ENCODE results near the gene TBX2. TPM values are rescaled to one million over a fixed set of nuclear protein-coding genes. Genes with fewer than 3 reads are reported as not detected.

The TBX2 gene
- total and polyA plus RNA-seq, 2 of the 13 experiments (the other 11 are each of a cell fraction or from before 2014, with no cell fraction given): 2.8 to 15.3 TPM

DNA sequence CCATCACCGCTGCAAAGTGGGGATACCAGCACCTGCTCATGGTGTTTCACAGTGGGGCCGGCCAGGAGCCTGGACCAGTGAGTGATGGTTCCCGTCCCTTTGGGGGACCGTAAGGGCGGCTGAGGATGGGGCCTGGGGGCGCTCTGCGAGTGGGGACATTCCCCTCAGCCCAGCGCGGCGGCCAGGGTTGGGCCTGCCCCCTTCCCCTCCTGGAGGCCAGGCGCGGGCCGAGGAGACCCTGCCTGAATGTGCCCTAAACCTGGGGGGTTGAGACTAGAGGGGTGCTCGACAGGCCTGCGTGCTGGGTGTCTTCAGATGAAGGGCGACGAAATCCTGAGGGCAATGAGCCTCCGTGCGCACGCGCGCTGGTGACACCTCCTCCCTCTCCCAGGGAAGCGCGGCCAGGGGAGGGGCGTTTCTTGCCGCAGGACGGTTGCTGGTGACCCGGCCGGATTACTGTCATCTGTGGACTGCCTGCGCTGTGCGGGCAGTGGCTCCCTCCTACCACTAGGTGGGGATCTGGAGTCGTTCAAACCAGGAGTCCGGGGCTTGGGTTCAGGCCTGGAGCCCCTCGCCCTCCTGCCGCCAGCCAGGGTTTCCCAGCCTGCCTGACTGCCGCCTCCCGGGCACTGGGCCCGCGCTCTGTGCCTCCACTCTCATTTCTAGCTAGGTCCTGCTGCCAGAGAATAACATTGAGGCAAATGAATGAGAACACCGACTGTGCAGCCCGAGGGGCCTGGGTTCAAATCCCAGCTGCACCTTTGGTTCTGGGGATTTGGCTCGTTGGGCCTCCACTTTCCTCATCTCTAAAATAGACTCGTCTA is 17.1 kb downstream of the TBX2 start (continued):
- TF ChIP-seq GFI1 (CRISPR knock-in tag; IDR thresholded peaks at IDR 0.05; ENCODE audit: borderline replicate concordance) (no peak), SOX5 (CRISPR knock-in tag; IDR thresholded peaks at IDR 0.05; ENCODE audit: borderline replicate concordance) (no peak), MTA1 (CRISPR knock-in tag; IDR thresholded peaks at IDR 0.05; ENCODE audit: borderline replicate concordance) (peak; percentile 52; the same call in 1 of the 2 replicates), GLI4 (CRISPR knock-in tag; IDR thresholded peaks at IDR 0.05; ENCODE audit: borderline replicate concordance) (no peak), JDP2 (CRISPR knock-in tag; IDR thresholded peaks at IDR 0.05; ENCODE audit: borderline replicate concordance) (no peak), PLRG1 (conservative IDR thresholded peaks at IDR 0.05) (no peak), PHF20 (CRISPR knock-in tag; IDR thresholded peaks at IDR 0.05) (no peak), ZNF205 (CRISPR knock-in tag; IDR thresholded peaks at IDR 0.05) (no peak; the same call in 1 of the 2 replicates), ZNF652 (CRISPR knock-in tag; IDR thresholded peaks at IDR 0.05; ENCODE audit: borderline replicate concordance, low read depth) (no peak), SIX4 (CRISPR knock-in tag; IDR thresholded peaks at IDR 0.05) (no peak), MTA3 (CRISPR knock-in tag; IDR thresholded peaks at IDR 0.05) (no peak), ZNF34 (CRISPR knock-in tag; IDR thresholded peaks at IDR 0.05; ENCODE audit: borderline replicate concordance) (no peak), ZNF451 (CRISPR knock-in tag; IDR thresholded peaks at IDR 0.05) (no peak)
- TF ChIP-seq, protein P1, sequence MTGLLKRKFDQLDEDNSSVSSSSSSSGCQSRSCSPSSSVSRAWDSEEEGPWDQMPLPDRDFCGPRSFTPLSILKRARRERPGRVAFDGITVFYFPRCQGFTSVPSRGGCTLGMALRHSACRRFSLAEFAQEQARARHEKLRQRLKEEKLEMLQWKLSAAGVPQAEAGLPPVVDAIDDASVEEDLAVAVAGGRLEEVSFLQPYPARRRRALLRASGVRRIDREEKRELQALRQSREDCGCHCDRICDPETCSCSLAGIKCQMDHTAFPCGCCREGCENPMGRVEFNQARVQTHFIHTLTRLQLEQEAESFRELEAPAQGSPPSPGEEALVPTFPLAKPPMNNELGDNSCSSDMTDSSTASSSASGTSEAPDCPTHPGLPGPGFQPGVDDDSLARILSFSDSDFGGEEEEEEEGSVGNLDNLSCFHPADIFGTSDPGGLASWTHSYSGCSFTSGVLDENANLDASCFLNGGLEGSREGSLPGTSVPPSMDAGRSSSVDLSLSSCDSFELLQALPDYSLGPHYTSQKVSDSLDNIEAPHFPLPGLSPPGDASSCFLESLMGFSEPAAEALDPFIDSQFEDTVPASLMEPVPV (CRISPR knock-in tag; IDR thresholded peaks at IDR 0.05): no peak
- TF ChIP-seq, protein P2, sequence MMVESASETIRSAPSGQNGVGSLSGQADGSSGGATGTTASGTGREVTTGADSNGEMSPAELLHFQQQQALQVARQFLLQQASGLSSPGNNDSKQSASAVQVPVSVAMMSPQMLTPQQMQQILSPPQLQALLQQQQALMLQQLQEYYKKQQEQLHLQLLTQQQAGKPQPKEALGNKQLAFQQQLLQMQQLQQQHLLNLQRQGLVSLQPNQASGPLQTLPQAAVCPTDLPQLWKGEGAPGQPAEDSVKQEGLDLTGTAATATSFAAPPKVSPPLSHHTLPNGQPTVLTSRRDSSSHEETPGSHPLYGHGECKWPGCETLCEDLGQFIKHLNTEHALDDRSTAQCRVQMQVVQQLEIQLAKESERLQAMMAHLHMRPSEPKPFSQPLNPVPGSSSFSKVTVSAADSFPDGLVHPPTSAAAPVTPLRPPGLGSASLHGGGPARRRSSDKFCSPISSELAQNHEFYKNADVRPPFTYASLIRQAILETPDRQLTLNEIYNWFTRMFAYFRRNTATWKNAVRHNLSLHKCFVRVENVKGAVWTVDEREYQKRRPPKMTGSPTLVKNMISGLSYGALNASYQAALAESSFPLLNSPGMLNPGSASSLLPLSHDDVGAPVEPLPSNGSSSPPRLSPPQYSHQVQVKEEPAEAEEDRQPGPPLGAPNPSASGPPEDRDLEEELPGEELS (CRISPR knock-in tag; IDR thresholded peaks at IDR 0.05): 0 out of 2 replicates have a peak, but pooled peaks have one; percentile 21
- TF ChIP-seq, protein P3, sequence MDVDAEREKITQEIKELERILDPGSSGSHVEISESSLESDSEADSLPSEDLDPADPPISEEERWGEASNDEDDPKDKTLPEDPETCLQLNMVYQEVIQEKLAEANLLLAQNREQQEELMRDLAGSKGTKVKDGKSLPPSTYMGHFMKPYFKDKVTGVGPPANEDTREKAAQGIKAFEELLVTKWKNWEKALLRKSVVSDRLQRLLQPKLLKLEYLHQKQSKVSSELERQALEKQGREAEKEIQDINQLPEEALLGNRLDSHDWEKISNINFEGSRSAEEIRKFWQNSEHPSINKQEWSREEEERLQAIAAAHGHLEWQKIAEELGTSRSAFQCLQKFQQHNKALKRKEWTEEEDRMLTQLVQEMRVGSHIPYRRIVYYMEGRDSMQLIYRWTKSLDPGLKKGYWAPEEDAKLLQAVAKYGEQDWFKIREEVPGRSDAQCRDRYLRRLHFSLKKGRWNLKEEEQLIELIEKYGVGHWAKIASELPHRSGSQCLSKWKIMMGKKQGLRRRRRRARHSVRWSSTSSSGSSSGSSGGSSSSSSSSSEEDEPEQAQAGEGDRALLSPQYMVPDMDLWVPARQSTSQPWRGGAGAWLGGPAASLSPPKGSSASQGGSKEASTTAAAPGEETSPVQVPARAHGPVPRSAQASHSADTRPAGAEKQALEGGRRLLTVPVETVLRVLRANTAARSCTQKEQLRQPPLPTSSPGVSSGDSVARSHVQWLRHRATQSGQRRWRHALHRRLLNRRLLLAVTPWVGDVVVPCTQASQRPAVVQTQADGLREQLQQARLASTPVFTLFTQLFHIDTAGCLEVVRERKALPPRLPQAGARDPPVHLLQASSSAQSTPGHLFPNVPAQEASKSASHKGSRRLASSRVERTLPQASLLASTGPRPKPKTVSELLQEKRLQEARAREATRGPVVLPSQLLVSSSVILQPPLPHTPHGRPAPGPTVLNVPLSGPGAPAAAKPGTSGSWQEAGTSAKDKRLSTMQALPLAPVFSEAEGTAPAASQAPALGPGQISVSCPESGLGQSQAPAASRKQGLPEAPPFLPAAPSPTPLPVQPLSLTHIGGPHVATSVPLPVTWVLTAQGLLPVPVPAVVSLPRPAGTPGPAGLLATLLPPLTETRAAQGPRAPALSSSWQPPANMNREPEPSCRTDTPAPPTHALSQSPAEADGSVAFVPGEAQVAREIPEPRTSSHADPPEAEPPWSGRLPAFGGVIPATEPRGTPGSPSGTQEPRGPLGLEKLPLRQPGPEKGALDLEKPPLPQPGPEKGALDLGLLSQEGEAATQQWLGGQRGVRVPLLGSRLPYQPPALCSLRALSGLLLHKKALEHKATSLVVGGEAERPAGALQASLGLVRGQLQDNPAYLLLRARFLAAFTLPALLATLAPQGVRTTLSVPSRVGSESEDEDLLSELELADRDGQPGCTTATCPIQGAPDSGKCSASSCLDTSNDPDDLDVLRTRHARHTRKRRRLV (CRISPR knock-in tag; IDR thresholded peaks at IDR 0.05): no peak
- TF ChIP-seq, protein P4, sequence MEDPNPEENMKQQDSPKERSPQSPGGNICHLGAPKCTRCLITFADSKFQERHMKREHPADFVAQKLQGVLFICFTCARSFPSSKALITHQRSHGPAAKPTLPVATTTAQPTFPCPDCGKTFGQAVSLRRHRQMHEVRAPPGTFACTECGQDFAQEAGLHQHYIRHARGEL (CRISPR knock-in tag; IDR thresholded peaks at IDR 0.05): peak; percentile 24; the same call in 1 of the 2 replicates
